Kidney (tissue), 14 donors: ENCODE results near the gene OR8B12. TPM values are rescaled to one million over a fixed set of nuclear protein-coding genes. Genes with fewer than 3 reads are reported as not detected.
A peak's percentile ranks its signal among the peaks of the same experiment; 100 is the strongest.

Source experiments
- DNase-seq, 5 donors: peaks; one replicate each; pipeline ENCODE4 v3.0.0-alpha.2; 2013 to 2020
- FAIRE-seq: peaks from 2 replicates; lab custom pipeline; 2012; peaks lifted over from hg19 to GRCh38; lab: Jason Lieb, UNC
- H3K27ac ChIP-seq, 2 donors: one replicate each; pipeline ENCODE4 v1.7.0; 2013; ENCODE audit warnings: low read depth in 2 of 2, low read length in 2 of 2, inconsistent platforms in 1 of 2
- H3K27me3 ChIP-seq: one replicate; pipeline ENCODE4 v1.7.1; 2013; ENCODE audit warnings: low read length, inconsistent platforms; ENCODE audit not compliant: control insufficient read depth, insufficient read depth
- H3K36me3 ChIP-seq, 3 donors: one replicate each; pipeline versions ENCODE4 v1.7.0 to v1.7.1; 2013; ENCODE audit warnings: low read length in 3 of 3, control low read depth in 1 of 3, inconsistent platforms in 1 of 3; ENCODE audit not compliant: insufficient read depth in 3 of 3, control insufficient read depth in 2 of 3
- H3K4me1 ChIP-seq, 3 donors: one replicate each; pipeline versions ENCODE4 v1.7.0 to v1.7.1; 2013; ENCODE audit warnings: low read length in 3 of 3, inconsistent platforms in 1 of 3, low read depth in 1 of 3; ENCODE audit not compliant: control insufficient read depth in 2 of 3, insufficient read depth in 2 of 3
- H3K4me3 ChIP-seq, 3 donors: one replicate each; pipeline versions ENCODE4 v1.7.0 to v1.8.1; 2013; ENCODE audit warnings: low read length in 3 of 3, control low read depth in 1 of 3, inconsistent platforms in 1 of 3
- H3K9ac ChIP-seq, 3 donors: one replicate each; pipeline versions ENCODE4 v1.7.0 to v1.7.1; 2013; ENCODE audit warnings: low read length in 3 of 3, control low read depth in 1 of 3, inconsistent platforms in 1 of 3
- H3K9me3 ChIP-seq, 3 donors: one replicate each; pipeline versions ENCODE4 v1.7.0 to v1.7.1; 2013; ENCODE audit warnings: low read length in 3 of 3, control low read depth in 1 of 3, inconsistent platforms in 1 of 3; ENCODE audit not compliant: control insufficient read depth in 2 of 3, insufficient read depth in 1 of 3
- CTCF ChIP-seq: IDR thresholded peaks from 3 replicates; pipeline ENCODE4 v1.5.1; 2012; ENCODE audit warnings: mild to moderate bottlenecking, moderate library complexity, borderline replicate concordance; ENCODE audit not compliant: insufficient read depth; ENCODE audit errors: extremely low read depth
- intact Hi-C: fragments of 100-400 bp; cut with DNase I; formaldehyde crosslinking; loops from one replicate; pipeline ENCODE4 v1.11.1; 2022
- polyA plus RNA-seq: library from polyadenylated mRNA; stranded (reverse); fragments of 350-450 nt; fragmentation: Illumina TruSeq; extraction: RNeasy Lipid Tissue Mini Kit (QIAGEN cat#74804); gene quantifications from one replicate; pipeline ENCODE4 v1.2.3, GENCODE V29; 2014; ENCODE audit warnings: low read depth, low replicate concordance; ENCODE audit not compliant: insufficient read depth
- total RNA-seq: library from RNA; stranded (reverse); fragmentation: NEBNext Ultra II Directional; extraction: Animal tissue kit (Norgen Biotek cat#: 25700); gene quantifications from one replicate; pipeline ENCODE4 v1.2.1, GENCODE V29; 2021
- donor health status: control.
- donor health status: control.
- donor health status: control.
- donor health status: control.
- donor health status: control.
- donor health status: DM: yes; HTN: yes; CAD: no.
- donor health status: Normal renal cell carcinoma (clear cell type).

The OR8B12 gene
- total and polyA plus RNA-seq, 2 donors from 2014 or later = not detected

DNA sequence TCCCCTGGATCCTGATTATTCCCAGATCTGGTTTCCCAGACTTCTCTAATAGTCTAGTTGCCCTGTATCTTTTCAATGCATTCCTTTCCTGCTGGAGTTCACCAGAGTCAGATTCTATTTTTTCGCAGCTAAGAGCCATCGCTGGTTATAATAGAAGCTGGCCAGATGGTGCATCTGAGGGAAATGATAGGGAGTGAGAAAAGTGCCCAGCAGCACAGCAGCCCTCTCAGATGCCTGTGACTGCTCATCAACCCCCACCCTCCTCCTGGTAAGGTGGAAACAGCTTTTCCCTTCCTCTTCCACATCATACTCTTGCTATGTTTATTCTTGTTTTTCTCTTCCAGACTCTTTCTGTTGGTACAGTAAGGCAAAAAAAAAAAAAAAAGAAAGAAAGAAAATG, 39.1 kb upstream of the OR8B12 start:
- intact Hi-C loops = loop anchor here (10.0 kb wide), 1 partner anchor 168 kb away; no protein-coding TSS in a partner anchor
- no peaks in the 10 kb centered on the region for H3K4me1 ChIP-seq
- DNase-seq (no peak), FAIRE-seq (no peak)
- TF ChIP-seq CTCF = no peak
- H3K9ac ChIP-seq = no peak overlapping the region
- H3K27me3 ChIP-seq = no peaks in the 10 kb centered on the region
- H3K36me3 ChIP-seq = no peaks in the 10 kb centered on the region
- no peak overlapping the region for H3K4me3 ChIP-seq
- no peak overlapping the region for H3K27ac ChIP-seq
- no peaks in the 10 kb centered on the region for H3K9me3 ChIP-seq

GRCh38 chr11:124581817-124582216, 38.4 kb upstream of the OR8B12 start:
- intact Hi-C loops = loop anchor here (10.0 kb wide), 1 partner anchor 167 kb away; no protein-coding TSS in a partner anchor
- Histone ChIP-seq H3K27me3 (no peaks in the 10 kb centered on the region), H3K4me1 (no peaks in the 10 kb centered on the region), H3K27ac (no peak overlapping the region), H3K9ac (no peak overlapping the region), H3K9me3 (no peaks in the 10 kb centered on the region), H3K36me3 (no peaks in the 10 kb centered on the region), H3K4me3 (no peak overlapping the region)
- DNase-seq = peak in 3 of 5 donors; percentile 5 to 33 (median 10)
- FAIRE-seq = no peak
- TF ChIP-seq CTCF = no peak

GRCh38 chr11:124578761-124579160, 35.3 kb upstream of the OR8B12 start:
- Histone ChIP-seq H3K4me3 (no peak overlapping the region), H3K27me3 (no peaks in the 10 kb centered on the region), H3K9me3 (no peaks in the 10 kb centered on the region), H3K4me1 (no peaks in the 10 kb centered on the region), H3K9ac (no peak overlapping the region), H3K27ac (no peak overlapping the region), H3K36me3 (no peaks in the 10 kb centered on the region)
- intact Hi-C loops = no loop called here
- TF ChIP-seq CTCF = no peak
- FAIRE-seq (no peak), DNase-seq (no peak)
